Placental pericyte (primary cell): ENCODE data around the gene JAK1. TPM values are rescaled to one million over a fixed set of nuclear protein-coding genes. Genes with fewer than 3 reads are reported as not detected.

Source experiments
- small RNA-seq: library from RNA; depleted of rRNA; stranded (forward); fragments of <200 nt; gene quantifications from one replicate; pipeline ENCODE3, GENCODE V24; 2012; ENCODE audit warnings: low replicate concordance
- total RNA-seq: library from RNA; depleted of rRNA; stranded (reverse); fragments of >200 nt; gene quantifications from 2 replicates; pipeline ENCODE4 v1.2.3, GENCODE V29; 2012

JAK1 gene
- total RNA-seq, result 184 and 250 TPM in 2 replicates

DNA sequence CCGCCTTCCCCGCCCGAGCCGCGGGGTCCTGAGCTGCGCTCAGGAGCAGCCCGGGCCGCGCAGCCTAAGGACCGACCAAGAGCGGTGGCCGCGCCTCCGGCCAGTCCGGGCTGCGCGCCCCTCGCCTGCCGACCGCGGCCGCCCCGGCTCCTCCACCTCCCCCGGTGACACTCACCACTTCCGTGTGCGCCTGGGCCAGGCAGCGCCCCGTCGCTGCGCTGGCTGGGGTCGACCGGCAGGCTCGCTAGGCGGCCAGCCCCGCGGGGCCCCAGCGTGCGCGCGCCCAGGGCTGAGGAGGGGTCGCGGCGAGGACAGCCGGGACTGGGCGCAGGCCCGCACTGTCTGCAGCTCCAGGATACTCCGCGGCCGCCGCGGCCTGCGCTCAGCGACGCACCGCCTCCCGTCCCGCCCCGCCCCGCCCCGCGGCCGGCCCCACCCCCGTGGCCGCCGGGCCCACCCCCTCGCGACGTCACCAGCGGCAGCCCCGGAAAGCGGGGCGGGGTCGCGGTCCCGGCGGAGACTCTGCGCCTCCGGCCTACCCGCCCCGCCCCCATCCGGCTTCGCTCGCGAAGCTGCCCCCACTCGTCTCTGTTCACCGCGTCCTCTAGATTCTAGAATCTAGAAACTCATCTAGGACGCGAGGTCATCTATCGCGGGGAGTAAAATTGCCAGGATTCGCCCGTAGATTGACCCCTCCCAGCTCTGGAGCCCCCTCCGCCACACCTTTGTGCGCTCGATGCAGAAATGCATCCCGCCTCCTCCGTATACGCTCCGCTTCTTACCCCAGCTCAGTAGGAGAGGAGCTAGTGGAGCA lies at the start of gene JAK1:
Gene JAK1 (minus strand): TSS at position 392 of the 814 bp plus-strand sequence. CDS start 80,285 bp downstream, outside the sequence.

Small RNA genes lying within 50 kb of the gene (small RNA-seq; reads per million reads assigned to genes)
- not detected for gene AL606517.2

Other genes with a start within 250 kb of the JAK1 start
- 3.9 and 4.7 TPM in 2 replicates for gene RAVER2, start 221.5 kb downstream of the JAK1 start, total RNA-seq
- 0.88 and 1.7 TPM in 2 replicates for gene AK4, start 181.7 kb upstream of the JAK1 start, total RNA-seq